SHP77 treated with DMSO at 0.1 percent for 48 hours (cell line): ENCODE data around the gene S100Z.
"Not testable (repeated sequence)": the region's sequence is repeated elsewhere in the genome, so short reads cannot be mapped to it uniquely, and the experiment has no call there.

Experiments used
- DNase-seq: peaks from one replicate; lab custom pipeline; 2025; lab: John Stamatoyannopoulos, UW

The S100Z gene

DNA sequence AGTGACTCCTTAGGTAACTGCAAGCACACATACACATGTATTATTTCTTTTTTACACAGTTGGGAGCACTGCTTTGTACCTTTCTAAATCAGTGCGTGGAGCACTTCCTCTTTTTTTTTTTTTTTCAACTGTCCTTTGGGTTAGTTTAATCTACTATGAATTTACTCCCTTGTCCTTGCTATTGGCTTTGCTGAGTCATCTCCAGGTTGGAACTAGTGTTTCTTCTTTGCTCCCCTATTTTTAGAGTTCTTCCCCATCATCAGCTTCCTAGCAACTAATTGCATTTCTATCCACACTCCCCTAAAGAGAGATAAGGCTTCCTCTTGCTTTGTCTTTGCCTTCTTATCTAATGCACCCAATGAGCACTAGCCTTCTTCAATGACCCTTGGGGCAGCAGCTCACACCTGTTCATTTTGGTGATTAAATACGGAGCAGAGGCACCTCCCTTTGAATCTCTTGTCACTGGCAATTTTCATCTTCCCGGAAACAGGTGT, 24.3 kb downstream of the S100Z start:
- no peak for DNase-seq

DNA sequence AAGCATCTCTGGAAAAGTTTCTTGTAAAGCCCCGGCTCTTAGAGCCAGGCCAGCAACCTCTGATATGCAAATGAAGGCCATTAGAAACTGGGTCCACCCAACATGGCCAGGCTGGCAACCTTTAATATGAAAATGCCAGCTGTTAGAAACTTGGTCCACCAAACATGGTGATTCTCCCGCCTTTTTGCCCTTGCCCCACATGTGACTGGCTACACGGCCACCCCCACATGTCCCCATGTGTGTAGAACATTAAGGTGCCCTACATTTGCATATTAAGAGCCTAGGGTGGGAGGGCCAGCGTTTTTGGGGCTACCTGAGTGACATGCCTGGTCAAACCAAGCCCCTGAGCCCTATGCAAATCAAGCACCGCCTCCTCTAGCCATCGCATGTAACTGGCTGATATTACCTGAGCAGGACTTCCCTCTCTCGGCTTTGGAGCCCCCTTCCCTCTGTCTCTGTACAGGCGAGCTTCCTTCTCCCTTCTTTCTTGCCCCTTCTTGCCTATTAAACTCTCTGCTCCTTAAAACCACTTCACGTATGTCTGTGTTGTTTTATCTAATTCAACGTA, 39.0 kb downstream of the S100Z start:
- no peak for DNase-seq

DNA sequence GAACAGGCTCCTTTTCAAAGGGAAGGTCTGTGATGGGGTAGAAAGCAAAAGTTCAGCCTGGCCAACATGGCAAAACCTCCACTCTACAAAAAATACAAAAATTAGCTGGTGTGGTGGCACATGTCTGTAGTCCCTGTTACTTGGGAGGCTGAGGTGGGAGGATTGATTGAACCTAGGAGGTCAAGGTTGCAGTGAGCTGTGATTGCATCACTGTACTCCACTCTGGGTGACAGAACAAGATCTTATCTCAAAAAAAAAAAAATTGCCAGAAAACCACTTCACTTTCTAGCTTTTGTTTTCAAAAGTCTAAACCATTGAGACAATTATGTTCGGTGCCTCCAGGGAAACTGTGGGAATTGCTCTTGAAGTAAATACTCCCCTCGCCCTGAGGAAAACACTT, 43.5 kb downstream of the S100Z start:
- no peak for DNase-seq

DNA sequence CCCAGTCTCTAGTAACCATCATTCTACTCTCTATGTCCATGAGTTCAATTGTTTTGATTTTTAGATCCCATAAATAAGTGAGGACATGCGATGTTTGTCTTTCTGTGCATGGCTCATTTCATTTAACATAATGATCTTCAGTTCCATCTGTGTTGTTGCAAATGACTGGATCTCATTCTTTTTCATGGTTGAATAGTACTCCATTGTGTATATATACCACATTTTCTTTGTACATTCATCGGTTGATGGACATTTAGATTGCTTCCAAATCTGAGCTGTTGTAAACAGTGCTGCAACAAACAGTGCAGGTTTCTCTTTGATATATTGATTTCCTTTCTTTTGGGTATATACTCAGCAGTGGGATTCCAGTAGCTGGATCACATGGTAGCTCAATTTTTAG, 46.4 kb downstream of the S100Z start:
- no peak for DNase-seq

DNA sequence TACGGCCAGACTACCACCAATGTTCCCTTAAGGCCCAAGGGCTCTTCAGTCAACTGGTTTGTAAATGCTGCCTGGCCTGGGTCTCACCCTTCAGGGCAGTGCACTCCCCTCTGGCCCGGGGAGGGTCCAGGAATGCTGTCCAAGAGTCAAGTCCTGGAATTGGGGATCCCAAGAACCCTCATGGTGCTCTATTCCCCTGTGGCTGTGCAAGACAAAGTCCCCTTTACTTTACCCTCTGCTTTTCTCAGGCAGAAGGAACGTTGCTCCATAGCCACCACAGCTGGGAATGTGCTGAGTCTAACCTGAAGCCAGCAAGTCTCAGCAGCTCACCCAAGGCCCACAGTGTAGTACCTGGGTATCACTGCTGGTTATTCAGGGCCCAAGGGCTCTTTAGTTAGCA, 51.7 kb downstream of the S100Z start:
- no peak for DNase-seq

DNA sequence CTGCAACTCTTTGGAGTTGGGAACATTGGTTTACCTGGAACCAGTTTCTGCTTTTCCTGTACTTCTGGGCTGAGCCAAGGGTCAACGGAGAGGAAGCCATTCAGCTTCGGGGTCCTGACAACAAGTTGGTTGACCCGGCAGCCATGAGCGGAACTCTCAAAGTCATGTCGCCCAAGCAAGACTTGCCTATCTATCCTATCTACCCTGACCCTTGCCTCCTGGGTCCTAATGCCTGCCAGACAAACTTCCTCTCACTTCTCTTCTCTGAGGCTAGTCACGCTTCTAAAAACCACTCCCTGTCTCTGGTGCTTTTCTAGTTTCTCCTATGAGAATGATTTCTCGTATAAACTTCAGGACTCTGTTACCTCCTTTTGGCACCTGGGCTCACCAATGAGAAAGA, 58.4 kb downstream of the S100Z start:
- no peak for DNase-seq

DNA sequence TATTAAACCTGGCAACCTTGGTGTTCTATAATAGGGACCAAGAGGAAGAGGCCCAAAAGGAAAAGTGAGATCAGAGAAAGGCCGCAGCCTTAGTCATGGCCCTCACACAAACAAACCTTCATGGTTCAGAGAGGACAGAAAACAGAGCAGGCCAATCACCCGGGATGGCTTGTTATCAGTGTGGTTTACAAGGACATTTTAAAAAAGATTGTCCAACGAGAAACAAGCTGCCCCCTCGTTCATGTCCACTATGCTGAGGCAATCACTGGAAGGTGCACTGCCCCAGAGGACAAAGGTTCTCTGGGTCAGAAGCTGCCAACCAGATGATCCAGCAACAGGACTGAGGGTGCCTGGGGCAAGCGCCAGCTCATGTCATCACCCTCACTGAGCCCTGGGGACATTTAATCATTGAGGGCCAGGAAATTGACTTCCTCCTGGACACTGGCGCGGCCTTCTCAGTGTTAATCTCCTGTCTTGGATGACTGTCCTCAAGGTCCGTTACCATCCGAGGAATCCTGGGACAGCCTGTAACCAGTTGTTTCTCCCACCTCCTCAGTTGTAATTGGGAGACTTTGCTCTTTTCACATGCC, 60.6 kb downstream of the S100Z start:
- DNase-seq, result not testable (repeated sequence)

DNA sequence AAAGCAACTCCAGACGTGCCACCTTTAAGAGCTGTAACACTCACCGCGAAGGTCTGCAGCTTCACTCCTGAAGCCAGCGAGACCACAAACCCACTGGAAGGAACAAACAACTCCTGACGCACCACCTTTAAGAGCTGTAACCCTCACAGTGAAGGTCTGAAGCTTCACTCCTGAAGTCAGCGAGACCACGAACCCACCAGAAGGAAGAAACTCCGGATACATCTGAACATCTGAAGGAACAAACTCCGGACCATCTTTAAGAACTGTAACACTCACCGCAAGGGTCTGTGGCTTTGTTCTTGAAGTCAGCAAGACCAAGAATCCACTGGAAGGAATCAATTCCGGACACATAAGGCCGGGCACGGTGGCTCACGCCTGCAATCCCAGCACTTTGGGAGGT, 64.9 kb downstream of the S100Z start:
- not testable (repeated sequence) for DNase-seq

DNA sequence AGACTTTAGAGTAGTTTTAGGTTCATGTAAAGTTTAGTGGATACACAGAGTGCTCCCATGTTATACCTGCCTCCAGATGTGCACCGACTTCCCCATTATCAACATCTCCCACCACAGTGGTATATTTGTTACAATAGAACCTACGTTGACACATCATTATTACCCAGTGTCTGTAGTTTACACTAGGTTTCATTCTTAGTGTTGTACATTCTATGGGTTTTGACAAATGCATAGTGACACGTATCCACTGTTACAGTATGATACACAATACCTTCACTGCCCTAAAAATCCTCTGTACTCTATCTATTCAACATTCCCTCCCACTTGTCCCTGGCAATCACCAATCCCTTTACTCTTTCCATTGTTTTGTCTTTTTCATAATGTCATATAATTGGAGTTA, 68.7 kb downstream of the S100Z start:
- DNase-seq, result no peak

DNA sequence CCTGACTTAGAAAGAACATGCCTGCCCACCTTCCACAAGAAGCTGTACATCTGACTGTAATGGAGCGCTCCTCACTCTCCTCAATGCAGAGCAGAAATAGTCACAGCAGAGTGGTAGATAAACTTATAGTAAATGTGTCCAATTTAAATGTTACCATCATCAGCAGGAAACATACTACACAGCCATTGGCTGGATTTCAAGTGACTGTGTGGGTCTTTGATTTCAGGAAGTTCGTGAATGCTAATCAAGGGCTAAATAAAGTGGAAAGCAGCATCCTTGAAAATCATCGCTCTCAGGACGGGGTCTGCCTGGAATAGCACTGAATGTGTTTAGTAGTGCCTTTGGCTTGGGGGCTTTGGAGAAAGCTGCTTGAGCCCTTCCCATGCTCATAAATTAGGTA, 70.7 kb downstream of the S100Z start:
- DNase-seq, result no peak

DNA sequence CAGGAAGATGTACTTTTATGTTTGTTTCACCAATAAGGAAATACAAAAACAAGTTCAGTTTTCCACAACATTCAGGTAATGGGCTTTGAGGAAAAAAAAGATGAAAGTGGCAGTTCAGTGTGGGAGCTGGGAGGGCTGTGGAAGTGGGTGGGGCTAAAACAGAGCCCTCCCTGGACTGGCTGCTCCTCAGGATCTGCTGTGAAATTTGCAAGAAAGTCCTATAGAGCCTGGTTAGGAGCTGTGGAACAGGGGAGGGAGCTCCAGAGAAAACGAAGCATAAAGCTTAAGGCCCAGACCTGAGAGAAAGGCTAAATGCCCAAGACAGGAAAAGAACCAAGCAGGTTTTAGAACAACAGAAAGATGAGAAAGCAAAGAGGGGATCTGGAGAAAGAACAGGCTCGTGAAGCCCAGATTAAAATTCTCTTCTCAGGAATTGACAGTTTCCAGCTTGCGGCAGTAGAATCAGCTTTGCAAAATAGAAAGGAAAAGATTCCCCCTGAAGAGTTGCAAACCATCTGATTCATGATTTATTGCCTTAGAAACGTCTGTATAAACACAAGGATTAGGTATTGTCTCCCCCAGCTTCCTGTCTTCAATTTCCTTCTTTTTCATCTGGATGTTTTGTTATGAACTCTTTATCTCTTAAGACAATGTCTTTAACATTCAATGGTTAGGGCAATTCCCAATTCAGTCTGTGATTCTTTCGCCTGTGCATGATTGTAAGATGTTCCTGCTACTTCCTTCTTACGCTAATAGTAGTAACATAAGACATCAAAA, 76.7 kb downstream of the S100Z start:
- DNase-seq, result no peak

DNA sequence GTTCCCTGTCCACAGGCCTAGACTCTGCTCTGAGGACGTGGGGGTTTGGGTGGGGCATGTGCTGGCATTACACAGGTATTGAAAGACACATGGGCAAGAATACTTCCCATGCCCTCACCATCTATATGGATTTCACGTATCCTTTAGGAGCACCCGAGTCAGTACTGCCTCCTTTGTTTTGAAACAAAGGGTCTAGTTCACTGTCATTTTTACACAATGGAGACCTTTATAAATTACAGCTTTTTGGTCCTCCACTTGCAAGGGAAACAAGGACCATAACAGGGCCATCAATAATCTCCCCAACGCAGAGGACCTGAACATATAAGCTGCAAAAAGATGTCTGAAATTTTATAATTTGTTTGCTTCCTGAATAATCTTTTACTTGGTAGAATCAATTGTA, 78.1 kb downstream of the S100Z start:
- no peak for DNase-seq

DNA sequence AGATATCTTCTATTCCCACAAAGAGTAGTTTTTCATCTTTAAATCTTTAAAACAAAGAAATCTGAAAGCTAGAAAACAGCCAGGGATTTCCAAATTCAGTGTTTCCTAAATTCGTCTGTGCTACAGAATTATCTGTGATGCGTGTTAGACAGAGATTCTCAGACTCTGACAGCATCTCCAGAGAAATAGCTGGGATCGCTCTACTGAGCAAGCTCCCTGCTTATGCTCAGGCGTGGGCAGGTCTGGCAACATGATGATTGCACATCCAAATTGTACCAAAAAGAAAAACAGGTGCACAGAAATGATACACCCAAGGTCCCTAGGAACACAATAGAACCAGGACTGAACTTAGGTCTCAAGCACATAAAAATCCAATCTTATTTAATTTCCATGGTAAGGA, 80.3 kb downstream of the S100Z start:
- DNase-seq, result no peak

DNA sequence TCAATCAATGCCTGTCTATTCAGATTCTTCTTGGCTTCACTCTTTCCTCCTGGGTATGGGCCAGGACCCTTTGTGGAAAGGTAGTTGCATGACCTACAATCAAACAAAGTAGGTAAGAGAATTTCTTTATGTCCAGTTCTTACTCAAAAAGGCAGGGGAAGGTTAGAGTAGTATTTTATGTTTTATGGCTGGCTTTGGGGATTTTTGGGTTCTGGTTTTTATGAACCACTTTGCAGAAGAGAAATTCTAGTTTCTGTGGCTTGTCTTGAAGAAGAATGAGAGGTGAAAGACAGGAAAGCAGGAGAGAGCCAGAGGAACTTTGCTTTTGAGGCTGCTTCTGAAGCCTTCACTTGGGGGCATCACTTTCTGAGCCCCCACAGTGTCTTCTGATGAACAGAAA, 88.4 kb downstream of the S100Z start:
- no peak for DNase-seq

DNA sequence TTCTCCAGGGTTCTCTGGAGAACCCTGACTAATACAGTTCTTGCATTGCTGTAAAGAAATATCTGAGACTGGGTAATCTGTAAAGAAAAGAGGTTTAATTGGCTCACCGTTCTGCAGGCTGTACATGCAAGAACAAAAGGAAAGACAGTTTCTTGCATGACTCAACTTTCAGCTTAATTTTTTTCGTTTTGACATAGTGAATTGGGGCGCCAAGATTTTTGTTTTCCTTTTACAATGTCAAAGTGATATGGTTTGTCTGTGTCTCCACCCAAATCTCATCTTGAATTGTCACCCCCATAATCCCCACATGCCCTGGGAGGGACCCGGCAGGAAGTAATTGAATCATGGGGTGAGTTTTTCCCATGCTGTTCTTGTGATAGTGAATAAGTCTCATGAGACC, 91.2 kb downstream of the S100Z start:
- no peak for DNase-seq

DNA sequence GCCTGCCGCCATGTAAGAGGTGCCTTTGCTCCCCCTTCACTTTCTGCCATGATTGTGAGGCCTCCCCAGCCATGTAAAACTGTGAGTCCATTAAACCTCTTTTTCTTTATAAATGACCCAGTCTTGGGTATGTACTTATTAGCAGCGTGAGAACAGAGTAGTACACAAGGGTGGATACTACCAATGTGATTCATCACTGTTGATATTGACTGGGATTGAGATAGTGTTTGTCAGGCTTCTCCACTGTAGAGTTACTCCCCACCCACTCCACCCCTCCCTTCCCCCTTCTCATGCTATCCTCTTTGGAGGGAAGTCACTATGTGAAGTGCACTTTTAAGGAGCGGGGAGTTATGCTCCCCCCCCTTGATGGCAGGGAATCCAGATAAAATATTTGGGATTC, 91.6 kb downstream of the S100Z start:
- no peak for DNase-seq

DNA sequence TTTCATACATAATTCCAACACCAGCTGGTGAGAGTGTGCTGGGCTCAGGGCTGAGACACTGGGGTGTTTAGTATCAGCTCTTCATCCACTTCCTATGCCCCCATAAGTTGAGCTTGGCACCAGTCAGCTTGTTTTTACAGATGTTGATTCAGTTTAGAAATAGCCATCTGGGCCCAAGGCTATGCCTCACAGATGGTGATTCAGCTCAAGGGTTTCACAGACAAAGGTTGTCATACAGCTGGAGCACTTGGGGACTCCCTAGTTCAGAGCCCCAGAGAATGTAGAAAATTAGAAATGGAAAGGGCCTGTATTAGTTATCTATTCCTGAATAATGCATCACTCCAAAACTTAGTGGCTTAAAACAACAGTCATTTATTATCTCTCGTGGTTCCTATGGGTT, 92.8 kb downstream of the S100Z start:
- DNase-seq, result no peak

DNA sequence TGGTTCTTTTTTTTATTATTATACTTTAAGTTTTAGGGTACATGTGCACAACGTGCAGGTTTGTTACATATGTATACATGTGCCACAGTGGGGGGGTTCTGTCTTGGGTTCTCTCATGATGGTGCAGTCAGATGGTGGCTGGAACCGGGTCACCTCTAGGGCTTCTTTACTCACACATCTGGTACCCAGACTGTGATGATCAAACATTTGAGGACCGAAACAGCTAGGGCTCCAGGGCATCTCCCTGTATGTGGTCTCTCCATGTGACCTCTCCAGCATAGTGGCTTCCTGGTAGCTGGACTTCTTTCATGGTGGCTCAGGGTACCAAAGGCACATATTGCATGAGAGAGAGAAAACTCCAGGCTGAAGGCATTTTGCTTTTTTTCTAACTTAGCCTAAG, 93.2 kb downstream of the S100Z start:
- no peak for DNase-seq

DNA sequence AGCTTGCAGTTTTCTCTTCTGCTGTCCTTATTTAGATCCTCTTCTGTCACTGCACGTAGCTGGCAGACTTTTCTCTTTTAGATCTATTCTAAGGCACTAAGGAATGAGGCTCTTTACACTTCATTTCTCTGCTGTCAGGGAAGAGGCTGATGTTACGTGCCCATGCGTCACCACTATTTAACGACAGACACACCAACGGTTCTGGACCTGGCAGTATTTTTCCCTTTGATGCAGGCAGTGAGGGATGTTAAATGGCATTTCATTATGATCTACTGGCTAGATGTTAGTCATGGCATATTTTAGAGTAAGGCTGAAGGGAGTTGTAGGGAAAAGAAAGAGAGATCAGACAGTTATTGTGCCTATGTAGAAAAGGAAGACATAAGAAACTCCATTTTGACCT, 94.8 kb downstream of the S100Z start:
- DNase-seq, result no peak

DNA sequence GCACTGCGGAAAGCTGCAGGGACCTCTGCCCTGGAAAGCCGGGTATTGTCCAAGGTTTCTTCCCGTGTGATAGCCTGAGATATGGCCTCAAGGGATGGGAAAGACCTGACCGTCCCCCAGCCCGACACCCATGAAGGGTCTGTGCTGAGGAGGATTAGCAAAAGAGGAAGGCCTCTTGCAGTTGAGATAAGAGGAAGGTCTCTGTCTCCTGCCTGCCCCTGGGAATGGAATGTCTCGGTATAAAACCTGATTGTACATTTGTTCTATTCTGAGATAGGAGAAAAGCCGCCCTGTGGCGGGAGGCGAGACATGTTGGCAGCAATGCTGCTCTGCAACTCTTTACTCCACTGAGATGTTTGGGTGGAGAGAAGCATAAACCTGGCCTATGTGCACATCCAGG, 95.4 kb downstream of the S100Z start:
- DNase-seq, result not testable (repeated sequence)

DNA sequence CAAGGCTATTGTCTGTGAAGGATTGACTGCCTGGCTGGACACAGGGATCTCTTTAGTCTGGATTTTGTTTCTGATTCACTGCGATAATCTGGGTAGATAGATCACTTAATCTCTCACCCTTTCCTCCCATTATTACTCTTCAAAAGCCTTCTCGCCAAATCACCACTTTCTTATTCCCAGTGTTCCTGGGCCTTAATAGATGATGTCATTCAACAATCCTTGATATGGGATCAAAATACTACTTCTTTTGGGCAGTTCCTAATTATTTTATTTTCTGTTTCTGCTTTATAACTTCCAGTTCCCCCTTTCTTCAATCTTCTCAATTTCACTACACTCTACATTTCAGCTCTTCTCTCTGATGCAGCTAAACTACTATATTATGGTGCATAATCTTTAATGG, 96.3 kb downstream of the S100Z start:
- no peak for DNase-seq

DNA sequence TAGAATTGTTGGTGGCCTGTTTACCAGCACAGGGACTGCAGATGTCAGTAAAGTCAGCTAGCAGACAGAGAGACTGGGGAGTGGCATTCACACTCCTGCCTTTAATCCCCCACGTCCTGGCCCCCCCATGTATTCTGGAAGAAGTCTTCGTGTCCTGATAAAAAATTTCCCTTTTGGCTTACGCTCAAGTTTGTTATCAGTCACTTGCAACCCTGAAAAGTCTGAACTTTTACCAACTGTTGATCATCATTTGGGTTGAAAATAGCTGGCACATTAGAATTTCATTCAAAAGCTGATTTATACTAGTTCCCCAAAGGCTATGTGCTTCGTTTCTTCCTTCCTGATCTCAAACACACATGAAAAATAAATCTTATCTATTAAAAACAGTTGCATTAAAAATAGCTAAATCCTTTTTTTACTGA, 97.3 kb downstream of the S100Z start:
- no peak for DNase-seq

DNA sequence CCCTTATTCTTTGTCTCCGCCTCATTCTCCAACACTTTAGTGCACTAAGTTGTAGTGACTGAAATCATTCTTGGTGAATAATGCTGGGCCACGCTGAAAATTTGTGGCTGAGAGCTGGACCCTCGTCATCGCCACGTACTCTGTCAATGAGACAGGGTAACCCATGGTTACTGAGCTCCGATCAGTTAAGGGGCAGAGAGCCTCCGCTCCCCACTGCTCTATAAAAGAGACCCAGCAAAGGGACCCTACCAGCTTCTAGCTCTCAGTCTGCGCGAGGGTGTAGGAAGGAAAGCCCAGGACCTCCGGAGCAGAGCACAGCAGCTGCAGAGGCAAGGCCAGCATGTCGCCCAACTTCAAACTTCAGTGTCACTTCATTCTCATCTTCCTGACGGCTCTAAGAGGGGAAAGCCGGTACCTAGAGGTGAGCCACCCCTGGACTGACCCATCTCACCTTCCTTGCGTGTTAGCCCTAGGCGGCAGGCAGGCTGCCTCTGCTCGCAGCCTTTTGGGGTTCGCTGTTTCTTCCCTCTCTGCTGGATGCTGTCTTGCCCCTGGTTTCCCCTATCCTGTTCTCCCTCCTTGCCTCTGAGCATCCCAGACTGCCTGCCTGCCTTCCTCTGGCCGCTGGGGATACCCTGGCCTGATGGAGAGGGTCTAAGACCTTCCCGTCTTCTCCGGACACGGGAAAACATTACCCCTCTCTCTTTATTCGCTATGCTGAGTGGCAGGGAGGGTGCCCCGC, 103.2 kb downstream of the S100Z start, which contains the start of gene CRHBP:
CRHBP (plus strand) TSS at position 251 of the 742 bp plus-strand sequence; CDS start at position 341, 90 bp downstream.
- DNase-seq, result no peak
